Prostate gland (tissue), 2 donors: Measurements from ENCODE around the gene TNNT2. TPM values are rescaled to one million over a fixed set of nuclear protein-coding genes. Genes with fewer than 3 reads are reported as not detected.

Experiments
- DNase-seq: peaks from one replicate; pipeline ENCODE4 v3.0.0-alpha.2; 2019; ENCODE audit warnings: low spot score
- H3K27ac ChIP-seq, 2 donors: fragments of 200-600 bp; sonication (generic); 2 replicates each; pipeline ENCODE4 v1.5.1; 2017 to 2019
- H3K27me3 ChIP-seq: fragments of 200-600 bp; sonication (generic); replicated peaks from 2 replicates; pipeline ENCODE4 v1.5.1; 2019; ENCODE audit not compliant: insufficient read depth
- H3K36me3 ChIP-seq, 2 donors: fragments of 200-600 bp; sonication (generic); 1 replicate in 1 of 2; 2 replicates in 1 of 2; pipeline versions ENCODE4 v1.5.1 to v1.8.1; 2017 to 2019
- H3K4me1 ChIP-seq: fragments of 200-600 bp; sonication (generic); replicated peaks from 2 replicates; pipeline ENCODE4 v1.5.1; 2019
- H3K4me3 ChIP-seq, 2 donors: fragments of 200-600 bp; sonication (generic); 2 replicates each; pipeline ENCODE4 v1.5.1; 2017 to 2019
- H3K9me3 ChIP-seq: fragments of 200-600 bp; sonication (generic); 2 replicates; pipeline ENCODE4 v1.5.1; 2017
- CTCF ChIP-seq, 4 experiments: fragments of 200-600 bp in 2 of 4; fragments of 450-650 bp in 2 of 4; sonication (generic) in 2 of 4; IDR thresholded peaks; 1 replicate in 3 of 4; 2 replicates in 1 of 4; pipeline ENCODE4 v1.5.1; 2016 to 2019; ENCODE audit warnings: antibody characterized with exemption in 4 of 4, mild to moderate bottlenecking in 2 of 4, moderate library complexity in 2 of 4
- POLR2A ChIP-seq: fragments of 450-650 bp; IDR thresholded peaks from one replicate; pipeline ENCODE4 v1.6.1; 2016; ENCODE audit warnings: antibody characterized with exemption, mild to moderate bottlenecking
- POLR2AphosphoS5 ChIP-seq: sonication (generic); formaldehyde crosslinking; IDR thresholded peaks from one replicate; pipeline ENCODE4 v1.6.1; 2017; ENCODE audit warnings: antibody characterized with exemption
- WGBS: methylation state at CpG from one replicate; pipeline ENCODE4 v1.1.5; 2018; 5-methylcytosine and 5-hydroxymethylcytosine counted together
- intact Hi-C: fragments of 100-400 bp; cut with DNase I; formaldehyde crosslinking; loops from one replicate; pipeline ENCODE4 v1.14.2; 2022
- total RNA-seq, 2 donors: library from RNA; depleted of rRNA; stranded (reverse); fragments of >200 nt; gene quantifications; one replicate each; pipeline ENCODE4 v1.1.0, GENCODE V29; 2016

TNNT2 gene
- total RNA-seq, 2 donors from 2014 or later = 2.2 to 3.5 TPM

DNA sequence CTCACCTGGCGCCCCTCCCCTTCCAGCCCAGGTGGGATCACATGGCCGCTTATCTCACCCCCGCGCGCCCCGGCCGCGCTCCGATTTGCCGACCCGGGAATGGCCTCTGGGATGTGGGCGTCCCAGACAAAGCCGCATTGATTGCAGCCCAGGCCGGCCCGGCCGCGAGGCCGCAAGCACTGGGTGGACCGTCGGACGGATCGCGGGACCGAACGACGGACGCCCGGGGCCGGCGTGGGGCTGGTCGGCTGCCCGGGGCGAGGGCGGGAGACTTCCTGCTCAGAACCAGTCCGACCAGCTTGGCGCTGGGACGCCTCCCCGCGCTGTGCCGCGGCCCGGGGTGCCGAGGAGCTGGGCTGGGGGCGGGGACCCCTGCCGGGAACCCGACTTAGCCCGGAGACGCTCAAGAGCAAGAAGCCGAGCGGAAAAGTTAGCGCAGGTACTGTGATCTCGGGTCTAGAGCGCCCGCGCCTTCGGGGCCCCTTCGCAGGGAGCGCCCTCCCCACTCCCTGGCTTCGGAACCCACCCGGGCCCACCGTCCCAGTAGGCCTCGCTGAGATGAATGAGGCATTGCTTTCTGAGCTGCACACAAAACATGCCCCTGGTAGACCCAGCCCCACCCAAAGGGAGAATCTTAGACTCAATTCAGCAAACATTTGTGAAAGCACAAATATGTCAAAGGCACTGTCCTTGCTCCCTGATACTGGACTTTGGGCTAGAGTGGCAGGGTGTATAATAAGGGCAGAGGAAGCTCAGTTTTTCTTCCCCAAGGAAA lies 22.1 kb upstream of the TNNT2 start:
- H3K27ac ChIP-seq = peak overlapping the region; percentile 41 to 58

GRCh38 chr1:201399018-201399351 lies 21.5 kb upstream of the TNNT2 start, which contains the start of gene LAD1:
LAD1 (minus strand) TSS chr1:201399324; CDS start chr1:201399306, 18 bp downstream.
- TF ChIP-seq CTCF (IDR thresholded peaks at IDR 0.05) = no peak
- TF ChIP-seq POLR2AphosphoS5 = no peak
- TF ChIP-seq POLR2A = no peak
- Histone ChIP-seq H3K4me1 (no peaks in the 10 kb centered on the region), H3K27ac (peak within 1 kb of the TSS; percentile 41 to 58), H3K4me3 (peak within 1 kb of the TSS; percentile 39 to 56), H3K27me3 (no peaks in the 10 kb centered on the region), H3K36me3 (no peaks in the 10 kb centered on the region), H3K9me3 (no peaks in the 10 kb centered on the region)
- DNase-seq = no peak
- WGBS = 9% methylated on average over 16 of the region's 25 CpGs
- intact Hi-C loops = no loop called here

More for the DNA sequence above, 22.1 kb upstream of the TNNT2 start:
- Histone ChIP-seq H3K27me3 (no peaks in the 10 kb centered on the region), H3K4me3 (peak overlapping the region; percentile 39 to 56), H3K4me1 (no peaks in the 10 kb centered on the region), H3K36me3 (no peaks in the 10 kb centered on the region), H3K9me3 (no peaks in the 10 kb centered on the region)
- peak; percentile 55 for DNase-seq
- intact Hi-C loops = no loop called here
- no peak for TF ChIP-seq CTCF (IDR thresholded peaks at IDR 0.05)
- TF ChIP-seq POLR2A = peak; percentile 33
- TF ChIP-seq POLR2AphosphoS5 = peak; percentile 22
- 9% methylated on average over 41 of the region's 62 CpGs for WGBS

GRCh38 chr1:201397675-201398074 lies 20.2 kb upstream of the TNNT2 start:
- Histone ChIP-seq H3K4me1 (no peaks in the 10 kb centered on the region), H3K27ac (peak overlapping the region in 1 of 2 donors; percentile 26), H3K36me3 (no peaks in the 10 kb centered on the region), H3K27me3 (no peaks in the 10 kb centered on the region), H3K9me3 (no peaks in the 10 kb centered on the region), H3K4me3 (no peak overlapping the region)
- no peak for TF ChIP-seq POLR2A
- TF ChIP-seq POLR2AphosphoS5 = no peak
- TF ChIP-seq CTCF (IDR thresholded peaks at IDR 0.05) = no peak
- intact Hi-C loops = no loop called here
- DNase-seq = no peak
- WGBS = 78% methylated on average over 2 of the region's 2 CpGs

- TF ChIP-seq CTCF (IDR thresholded peaks at IDR 0.05) (no peak), POLR2AphosphoS5 (peak; percentile 32), POLR2A (peak; percentile 39)
- Histone ChIP-seq H3K27ac (no peak overlapping the region), H3K9me3 (no peaks in the 10 kb centered on the region), H3K36me3 (no peaks in the 10 kb centered on the region), H3K4me1 (no peaks in the 10 kb centered on the region), H3K27me3 (no peaks in the 10 kb centered on the region), H3K4me3 (no peak overlapping the region)
- peak; percentile 71 for DNase-seq
- 53% methylated on average over 5 of the region's 10 CpGs for WGBS
- intact Hi-C loops = no loop called here
Measured at GRCh38 chr1:201396861-201397464, 19.5 kb upstream of the TNNT2 start.
